GM12891 (cell line): Measurements from ENCODE around the gene STARD13.

Experiments used
- DNase-seq: peaks from one replicate; pipeline ENCODE4 v3.0.0; 2011; ENCODE audit warnings: low spot score; ENCODE audit not compliant: insufficient read length
- FAIRE-seq: peaks from 2 replicates; lab custom pipeline; 2011; peaks lifted over from hg19 to GRCh38; lab: Jason Lieb, UNC
- PAX5 ChIP-seq: IDR thresholded peaks from 2 replicates; pipeline ENCODE4 v1.6.1; 2011; ENCODE audit warnings: low read length, moderate library complexity, mild to moderate bottlenecking; ENCODE audit not compliant: insufficient read depth, severe bottlenecking
- POLR2A ChIP-seq: IDR thresholded peaks from 2 replicates; pipeline ENCODE4 v1.6.1; 2011; ENCODE audit warnings: low read depth, low read length, control low read depth
- POLR2AphosphoS5 ChIP-seq: IDR thresholded peaks from 2 replicates; pipeline ENCODE4 v1.6.1; 2011; ENCODE audit warnings: low read depth, low read length, control low read depth
- POU2F2 ChIP-seq: IDR thresholded peaks from 2 replicates; pipeline ENCODE4 v1.6.1; 2011; ENCODE audit warnings: low read depth, mild to moderate bottlenecking, control low read depth, low read length, moderate library complexity
- SPI1 ChIP-seq: IDR thresholded peaks from 2 replicates; pipeline ENCODE4 v1.6.1; 2011; ENCODE audit warnings: low read depth, low read length, control low read depth
- TAF1 ChIP-seq: IDR thresholded peaks from 2 replicates; pipeline ENCODE4 v1.6.1; 2011; ENCODE audit warnings: low read depth, low read length, control low read depth

STARD13 gene

GRCh38 chr13:33144358-33144784 lies 141.2 kb downstream of the STARD13 start:
- TF ChIP-seq POLR2AphosphoS5 (no peak), POU2F2 (no peak), POLR2A (no peak)
- DNase-seq (no peak), FAIRE-seq (peak; percentile 57)

- FAIRE-seq = no peak
- TF ChIP-seq PAX5 = no peak
- no peak for TF ChIP-seq SPI1
- no peak for TF ChIP-seq TAF1
- TF ChIP-seq POLR2A = no peak
- TF ChIP-seq POLR2AphosphoS5 = no peak
- no peak for TF ChIP-seq POU2F2
- DNase-seq = no peak
These were observed 145.6 kb downstream of the STARD13 start for GRCh38 chr13:33139780-33140535.

- DNase-seq (no peak), FAIRE-seq (no peak)
- TF ChIP-seq TAF1 (no peak), POU2F2 (no peak), POLR2AphosphoS5 (no peak)
These were observed 146.4 kb downstream of the STARD13 start for GRCh38 chr13:33139184-33139583.

GRCh38 chr13:33138441-33138840 lies 147.1 kb downstream of the STARD13 start:
- no peak for TF ChIP-seq SPI1
- no peak for TF ChIP-seq POLR2AphosphoS5
- TF ChIP-seq POU2F2 = no peak
- TF ChIP-seq POLR2A = no peak
- TF ChIP-seq TAF1 = no peak
- no peak for TF ChIP-seq PAX5
- no peak for DNase-seq
- FAIRE-seq = no peak

- no peak for DNase-seq
- no peak for FAIRE-seq
- TF ChIP-seq POLR2A (no peak), TAF1 (no peak), PAX5 (no peak), POU2F2 (no peak), POLR2AphosphoS5 (no peak), SPI1 (no peak)
These were observed 147.8 kb downstream of the STARD13 start for GRCh38 chr13:33137721-33138120.

GRCh38 chr13:33135097-33135496 lies 150.5 kb downstream of the STARD13 start:
- TF ChIP-seq TAF1 = no peak
- no peak for TF ChIP-seq POLR2AphosphoS5
- TF ChIP-seq SPI1 = peak; percentile 81
- no peak for TF ChIP-seq POLR2A
- no peak for TF ChIP-seq POU2F2
- TF ChIP-seq PAX5 = no peak
- FAIRE-seq (no peak), DNase-seq (no peak)

- no peak for FAIRE-seq
- TF ChIP-seq PAX5 (no peak), POU2F2 (no peak), TAF1 (no peak), POLR2AphosphoS5 (no peak), SPI1 (no peak), POLR2A (no peak)
- no peak for DNase-seq
These were observed 151.3 kb downstream of the STARD13 start for GRCh38 chr13:33134213-33134612.

GRCh38 chr13:33132644-33133440 lies 152.7 kb downstream of the STARD13 start:
- FAIRE-seq (no peak), DNase-seq (no peak)
- TF ChIP-seq SPI1 (no peak), POLR2AphosphoS5 (no peak), POU2F2 (no peak), POLR2A (no peak), TAF1 (no peak), PAX5 (no peak)

- DNase-seq = no peak
These were observed 155.7 kb downstream of the STARD13 start for GRCh38 chr13:33129886-33130285.

More at GRCh38 chr13:33129886-33130285, 155.7 kb downstream of the STARD13 start:
- TF ChIP-seq TAF1 (no peak), POLR2A (no peak), POLR2AphosphoS5 (no peak), SPI1 (no peak), POU2F2 (no peak), PAX5 (no peak)
- FAIRE-seq = no peak
